Skin of body (tissue), 2 donors: ENCODE measurements around the gene ZNF70. TPM values are rescaled to one million over a fixed set of nuclear protein-coding genes. Genes with fewer than 3 reads are reported as not detected.

Experiments
- DNase-seq: peaks from one replicate; lab custom pipeline; 2025; lab: John Stamatoyannopoulos, UW
- total RNA-seq: library from RNA; depleted of rRNA; stranded (reverse); fragments of >200 nt; gene quantifications from one replicate; pipeline ENCODE4 v1.2.3, GENCODE V29; 2014

Gene ZNF70
- total RNA-seq, result 4.3 TPM

- peak; percentile 71 for DNase-seq
Observed at GRCh38 chr22:23750714-23751440, at the start of gene ZNF70. ZNF70 (minus strand) TSS chr22:23751112; CDS start chr22:23745140, 5,972 bp downstream.

GRCh38 chr22:23796461-23796860 lies 45.5 kb upstream of the ZNF70 start:
- DNase-seq, result peak; percentile 75

GRCh38 chr22:23793326-23793725 lies 42.4 kb upstream of the ZNF70 start:
- no peak for DNase-seq

GRCh38 chr22:23791738-23792645 lies 41.1 kb upstream of the ZNF70 start:
- no peak for DNase-seq

- peak; percentile 90 for DNase-seq
Observed at GRCh38 chr22:23790819-23791737, 40.2 kb upstream of the ZNF70 start.

- DNase-seq, result no peak
Observed at GRCh38 chr22:23789638-23790037, 38.7 kb upstream of the ZNF70 start.

GRCh38 chr22:23789121-23789520 lies 38.2 kb upstream of the ZNF70 start:
- DNase-seq, result no peak

- no peak for DNase-seq
Observed at GRCh38 chr22:23787910-23788309, 37.0 kb upstream of the ZNF70 start.

GRCh38 chr22:23787600-23787896 lies 36.6 kb upstream of the ZNF70 start:
- DNase-seq, result no peak

- DNase-seq, result peak; percentile 80
Observed at GRCh38 chr22:23786752-23787599, 36.1 kb upstream of the ZNF70 start, which contains the start of gene SMARCB1. SMARCB1 (plus strand) TSS chr22:23786966; CDS start chr22:23787170, 204 bp downstream.

GRCh38 chr22:23786261-23786710 lies 35.4 kb upstream of the ZNF70 start:
- DNase-seq, result no peak

GRCh38 chr22:23784215-23784732 lies 33.4 kb upstream of the ZNF70 start:
- no peak for DNase-seq

- DNase-seq, result no peak
Observed at GRCh38 chr22:23783265-23784150, 32.6 kb upstream of the ZNF70 start.

GRCh38 chr22:23782703-23783102 lies 31.8 kb upstream of the ZNF70 start:
- no peak for DNase-seq

- DNase-seq, result no peak
Observed at GRCh38 chr22:23782252-23782651, 31.3 kb upstream of the ZNF70 start.

GRCh38 chr22:23781511-23782183 lies 30.7 kb upstream of the ZNF70 start:
- peak; percentile 22 for DNase-seq

- DNase-seq, result no peak
Observed at GRCh38 chr22:23781065-23781464, 30.2 kb upstream of the ZNF70 start.

GRCh38 chr22:23780146-23780748 lies 29.3 kb upstream of the ZNF70 start:
- no peak for DNase-seq
